PC-3 (cell line): ENCODE measurements around the gene PEX1. TPM values are rescaled to one million over a fixed set of nuclear protein-coding genes. Genes with fewer than 3 reads are reported as not detected.

Experiments used
- ATAC-seq: fragments of 200-7000 bp; cut with Tn5 transposase; 2 replicates; pipeline ENCODE4 v1.9.1; 2020; ENCODE audit warnings: mild to moderate bottlenecking, moderate library complexity
- BruUV-seq: library from RNA; stranded (reverse); fragments of 400-500 nt; replicated peaks from 2 replicates; lab custom pipeline; 2021; lab: Mats Ljungman, UMichigan
- CTCF ChIA-PET: fragments of 300-600 bp; sonication (Branson Sonifier 250); formaldehyde crosslinking; loops from one replicate; lab custom pipeline; 2022; ENCODE audit warnings: antibody characterized with exemption; lab: Charles Lee
- POLR2A ChIA-PET: fragments of 300-600 bp; sonication (Branson Sonifier 250); formaldehyde crosslinking; loops from one replicate; lab custom pipeline; 2022; ENCODE audit warnings: antibody characterized with exemption; ENCODE audit not compliant: unreplicated experiment; lab: Charles Lee
- DNase-seq: peaks from one replicate; pipeline ENCODE4 v3.0.0-alpha.2; 2015
- H2AFZ ChIP-seq: fragments of 300-600 bp; sonication (generic); 2 replicates; pipeline ENCODE4 v1.6.0; 2016; ENCODE audit warnings: antibody characterized with exemption, low read length
- H3F3A ChIP-seq: fragments of 300-600 bp; sonication (generic); one replicate; pipeline ENCODE4 v1.6.0; 2017; ENCODE audit warnings: antibody characterized with exemption, low read length, control low read depth, mild to moderate bottlenecking; ENCODE audit not compliant: unreplicated experiment
- H3K27ac ChIP-seq: fragments of 300-600 bp; sonication (generic); 2 replicates; pipeline ENCODE4 v1.5.1; 2016; ENCODE audit warnings: mild to moderate bottlenecking, low read length
- H3K27me3 ChIP-seq: fragments of 300-600 bp; sonication (generic); 2 replicates; pipeline ENCODE4 v1.6.1; 2016; ENCODE audit warnings: low read length, mixed read lengths
- H3K36me3 ChIP-seq: fragments of 300-600 bp; sonication (generic); 2 replicates; pipeline ENCODE4 v1.6.1; 2016; ENCODE audit warnings: low read depth, mixed run types, low read length, mixed read lengths
- H3K4me1 ChIP-seq: fragments of 300-600 bp; sonication (generic); 2 replicates; pipeline ENCODE4 v1.5.1; 2016; ENCODE audit warnings: low read length; ENCODE audit not compliant: insufficient read depth
- H3K4me2 ChIP-seq: fragments of 300-600 bp; sonication (generic); 2 replicates; pipeline ENCODE4 v1.6.0; 2016; ENCODE audit warnings: low read length
- H3K4me3 ChIP-seq: fragments of 300-600 bp; sonication (generic); 2 replicates; pipeline ENCODE4 v1.5.1; 2016; ENCODE audit warnings: mild to moderate bottlenecking, low read length, mixed read lengths
- H3K79me2 ChIP-seq: fragments of 300-600 bp; sonication (generic); 2 replicates; pipeline ENCODE4 v1.6.1; 2017; ENCODE audit warnings: low read length, mixed read lengths
- H3K9ac ChIP-seq: fragments of 300-600 bp; sonication (generic); 2 replicates; pipeline ENCODE4 v1.6.0; 2016; ENCODE audit warnings: mild to moderate bottlenecking, low read length
- H3K9me2 ChIP-seq: fragments of 300-600 bp; sonication (generic); replicated peaks from 2 replicates; pipeline ENCODE4 v1.6.1; 2016; ENCODE audit warnings: mixed run types, low read length, mixed read lengths
- H3K9me3 ChIP-seq: fragments of 300-600 bp; sonication (generic); 2 replicates; pipeline ENCODE4 v1.6.1; 2016; ENCODE audit warnings: low read length, mixed read lengths
- H4K20me1 ChIP-seq: fragments of 300-600 bp; sonication (generic); 2 replicates; pipeline ENCODE4 v1.6.1; 2016; ENCODE audit warnings: low read length, mixed read lengths
- CTCF ChIP-seq: fragments of 300-600 bp; sonication (generic); conservative IDR thresholded peaks from 2 replicates; pipeline ENCODE4 v1.5.1; 2017; ENCODE audit warnings: antibody characterized with exemption, low read depth, mild to moderate bottlenecking, low read length
- EZH2 ChIP-seq: fragments of 300-600 bp; sonication (generic); IDR thresholded peaks from one replicate; pipeline ENCODE4 v1.6.1; 2017; ENCODE audit warnings: antibody characterized with exemption, mild to moderate bottlenecking, low read length; ENCODE audit not compliant: unreplicated experiment
- EZH2phosphoT487 ChIP-seq: fragments of 300-600 bp; sonication (generic); IDR thresholded peaks from 2 replicates; pipeline ENCODE4 v1.6.1; 2018; ENCODE audit warnings: mild to moderate bottlenecking, antibody characterized with exemption, low read length, borderline replicate concordance
- intact Hi-C: fragments of 100-400 bp; cut with micrococcal nuclease; formaldehyde crosslinking; loops from 2 replicates; pipeline ENCODE4 v1.9.0; 2023
- total RNA-seq: library from RNA; depleted of rRNA; stranded (reverse); fragments of >200 nt; gene quantifications from 2 replicates; pipeline ENCODE4 v1.2.3, GENCODE V29; 2014

Gene PEX1
- total RNA-seq, 1 experiment from 2014 or later: 8.5 TPM

DNA sequence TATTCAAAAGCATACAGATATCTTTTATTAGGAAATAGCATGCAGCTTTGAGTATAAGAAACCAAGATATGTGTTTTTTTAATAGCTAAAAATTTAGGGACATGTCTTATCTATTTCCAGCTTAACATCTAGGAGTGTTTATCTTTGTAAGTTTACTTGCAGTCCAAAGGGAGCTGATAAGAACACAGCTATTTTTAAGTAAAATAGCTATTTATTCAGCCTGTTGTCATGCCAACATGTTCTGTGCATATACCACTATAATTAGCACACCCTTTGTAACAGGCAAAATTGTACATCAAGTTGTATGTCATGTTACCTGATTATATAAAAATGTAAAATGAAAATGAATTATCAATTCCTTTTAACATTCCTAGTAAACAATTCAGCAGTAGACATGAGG lies 32.3 kb upstream of the PEX1 start:
- ATAC-seq (no peak), DNase-seq (no peak)
- no TSS peak for BruUV-seq
- H4K20me1 ChIP-seq: no peaks in the 10 kb centered on the region
- H3F3A ChIP-seq: no peaks in the 10 kb centered on the region
- H3K36me3 ChIP-seq: peaks cover 25% of the 10 kb centered on the region
- no peak overlapping the region for H3K4me2 ChIP-seq
- no peak overlapping the region for H2AFZ ChIP-seq
- no peaks in the 10 kb centered on the region for H3K79me2 ChIP-seq
- no peak overlapping the region for H3K4me3 ChIP-seq
- H3K9me2 ChIP-seq: no peaks in the 10 kb centered on the region
- POLR2A ChIA-PET: no interaction called here
- H3K27me3 ChIP-seq: no peaks in the 10 kb centered on the region
- no peak overlapping the region for H3K27ac ChIP-seq
- intact Hi-C loops: no loop called here
- TF ChIP-seq EZH2: no peak
- no peak for TF ChIP-seq EZH2phosphoT487
- TF ChIP-seq CTCF: no peak
- CTCF ChIA-PET: no interaction called here
- no peaks in the 10 kb centered on the region for H3K4me1 ChIP-seq
- H3K9me3 ChIP-seq: no peaks in the 10 kb centered on the region
- no peak overlapping the region for H3K9ac ChIP-seq

DNA sequence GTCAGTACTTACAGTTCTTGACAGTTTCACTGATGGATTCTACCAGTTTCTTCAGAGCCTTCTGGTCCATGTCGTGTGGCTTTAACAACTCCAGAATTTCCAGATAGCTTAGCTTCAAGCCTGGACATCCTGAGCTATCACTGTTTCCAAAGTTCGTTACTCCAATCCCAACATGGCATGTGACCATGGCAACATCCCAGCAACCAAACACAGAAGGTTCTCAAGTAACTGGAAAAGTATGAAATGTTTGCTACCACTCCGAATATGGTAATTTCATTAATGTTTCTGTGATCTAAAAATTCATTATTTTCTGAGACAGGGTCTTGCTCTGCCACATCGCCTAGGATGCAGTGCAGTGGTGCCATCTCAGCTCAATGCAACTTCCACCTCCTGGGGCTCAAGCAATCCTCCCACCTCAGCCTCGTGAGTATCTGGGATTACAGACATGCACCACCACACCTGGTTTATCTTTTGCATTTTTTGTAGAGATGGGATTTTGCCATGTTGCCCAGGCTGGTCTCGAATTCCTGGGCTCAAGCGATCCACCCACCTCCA lies 29.6 kb upstream of the PEX1 start:
- Histone ChIP-seq H3K27ac (no peak overlapping the region), H3K9ac (no peak overlapping the region), H3K4me1 (no peaks in the 10 kb centered on the region), H3K4me3 (no peak overlapping the region), H3K9me2 (no peaks in the 10 kb centered on the region), H3F3A (no peaks in the 10 kb centered on the region), H2AFZ (no peak overlapping the region), H3K9me3 (no peaks in the 10 kb centered on the region), H3K27me3 (no peaks in the 10 kb centered on the region), H3K36me3 (peaks cover 10% of the 10 kb centered on the region), H3K79me2 (no peaks in the 10 kb centered on the region), H3K4me2 (no peak overlapping the region), H4K20me1 (no peaks in the 10 kb centered on the region)
- intact Hi-C loops: no loop called here
- TF ChIP-seq CTCF: no peak
- no peak for TF ChIP-seq EZH2phosphoT487
- TF ChIP-seq EZH2: no peak
- POLR2A ChIA-PET: no interaction called here
- no peak for ATAC-seq
- DNase-seq: no peak
- CTCF ChIA-PET: no interaction called here
- BruUV-seq: no TSS peak

DNA sequence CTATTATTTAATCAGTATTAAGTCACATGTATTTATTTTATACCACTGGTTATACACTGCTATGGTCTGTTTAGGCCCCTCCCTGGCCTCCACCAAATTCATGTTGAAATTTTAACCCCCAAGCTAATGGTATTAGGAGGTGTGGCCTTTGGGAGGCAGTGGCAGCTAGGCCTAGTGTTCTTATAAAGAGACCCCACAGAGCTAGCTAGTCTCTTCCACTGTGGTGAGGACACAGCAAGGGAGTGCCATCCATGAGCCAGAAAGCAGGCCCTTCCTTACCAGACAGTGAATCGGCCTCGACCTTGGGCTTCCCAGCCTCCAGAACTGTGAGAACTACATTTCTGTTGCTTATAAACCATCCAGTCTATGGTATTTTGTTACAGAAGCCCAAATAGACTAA lies 28.9 kb upstream of the PEX1 start:
- Histone ChIP-seq H2AFZ (no peak overlapping the region), H3F3A (no peaks in the 10 kb centered on the region), H3K27me3 (no peaks in the 10 kb centered on the region), H3K4me1 (no peaks in the 10 kb centered on the region), H3K4me2 (no peak overlapping the region), H3K4me3 (no peak overlapping the region), H3K79me2 (no peaks in the 10 kb centered on the region), H3K9me2 (no peaks in the 10 kb centered on the region), H3K9ac (no peak overlapping the region), H3K36me3 (peaks cover 5% of the 10 kb centered on the region; the same call in 1 of the 2 replicates), H3K9me3 (no peaks in the 10 kb centered on the region), H4K20me1 (no peaks in the 10 kb centered on the region), H3K27ac (no peak overlapping the region)
- intact Hi-C loops: no loop called here
- CTCF ChIA-PET: no interaction called here
- no peak for DNase-seq
- POLR2A ChIA-PET: no interaction called here
- peak; percentile 26 for ATAC-seq
- TF ChIP-seq CTCF (no peak), EZH2phosphoT487 (no peak), EZH2 (no peak)
- BruUV-seq: no TSS peak
